Trophoblast cell (in vitro differentiated cells and primary cell): ENCODE measurements around the gene CCDC57.

Experiments
- DNase-seq, 2 donors: peaks; one replicate each; pipeline ENCODE4 v3.0.0-alpha.2; 2016
- H2AFZ ChIP-seq: 2 replicates; pipeline ENCODE4 v1.6.1; 2013; ENCODE audit warnings: low read length, moderate library complexity, mild to moderate bottlenecking; ENCODE audit not compliant: insufficient read depth, poor library complexity
- H2AK5ac ChIP-seq: 2 replicates; pipeline ENCODE4 v1.6.1; 2013; ENCODE audit warnings: mild to moderate bottlenecking, low read length
- H2BK120ac ChIP-seq: 2 replicates; pipeline ENCODE4 v1.6.1; 2013; ENCODE audit warnings: low read length, mild to moderate bottlenecking, moderate library complexity; ENCODE audit not compliant: insufficient read depth, poor library complexity
- H2BK12ac ChIP-seq: 2 replicates; pipeline ENCODE4 v1.6.1; 2013; ENCODE audit warnings: mild to moderate bottlenecking, low read length, moderate library complexity
- H2BK5ac ChIP-seq: 2 replicates; pipeline ENCODE4 v1.6.1; 2013; ENCODE audit warnings: low read length, low read depth, moderate library complexity, mild to moderate bottlenecking; ENCODE audit not compliant: poor library complexity
- H3K14ac ChIP-seq: 2 replicates; pipeline ENCODE4 v1.6.1; 2013; ENCODE audit warnings: mild to moderate bottlenecking, low read length
- H3K18ac ChIP-seq: 2 replicates; pipeline ENCODE4 v1.6.1; 2013; ENCODE audit warnings: mild to moderate bottlenecking, low read length
- H3K23ac ChIP-seq: 2 replicates; pipeline ENCODE4 v1.6.1; 2013; ENCODE audit warnings: low read length
- H3K27ac ChIP-seq: 2 replicates; pipeline ENCODE4 v1.5.1; 2013; ENCODE audit warnings: low read depth, mild to moderate bottlenecking, inconsistent platforms, low read length, moderate library complexity
- H3K27me3 ChIP-seq: 2 replicates; pipeline ENCODE4 v1.6.1; 2013; ENCODE audit warnings: inconsistent platforms, mild to moderate bottlenecking, low read length, moderate library complexity; ENCODE audit not compliant: insufficient read depth
- H3K36me3 ChIP-seq, 2 experiments: 1 replicate in 1 of 2; 2 replicates in 1 of 2; pipeline ENCODE4 v1.6.1; 2013; ENCODE audit warnings: low read length in 2 of 2, mild to moderate bottlenecking in 2 of 2, moderate library complexity in 1 of 2; ENCODE audit not compliant: insufficient read depth in 2 of 2, control insufficient read depth in 1 of 2
- H3K4ac ChIP-seq: 2 replicates; pipeline ENCODE4 v1.6.1; 2013; ENCODE audit warnings: low read depth, mild to moderate bottlenecking, low read length, moderate library complexity
- H3K4me1 ChIP-seq, 2 experiments: 1 replicate in 1 of 2; 2 replicates in 1 of 2; pipeline ENCODE4 v1.6.1; 2013; ENCODE audit warnings: low read length in 2 of 2, mild to moderate bottlenecking in 2 of 2, moderate library complexity in 1 of 2; ENCODE audit not compliant: insufficient read depth in 2 of 2, control insufficient read depth in 1 of 2
- H3K4me2 ChIP-seq: 2 replicates; pipeline ENCODE4 v1.6.1; 2013; ENCODE audit warnings: inconsistent platforms, mild to moderate bottlenecking, low read length, moderate library complexity
- H3K4me3 ChIP-seq: 2 replicates; pipeline ENCODE4 v1.5.1; 2013; ENCODE audit warnings: mild to moderate bottlenecking, low read depth, low read length, inconsistent platforms
- H3K79me1 ChIP-seq: one replicate; pipeline ENCODE4 v1.6.1; 2013; ENCODE audit warnings: low read length
- H3K79me2 ChIP-seq: 2 replicates; pipeline ENCODE4 v1.6.1; 2013; ENCODE audit warnings: low read length, mild to moderate bottlenecking; ENCODE audit not compliant: control insufficient read depth, insufficient read depth, poor library complexity
- H3K9ac ChIP-seq: 2 replicates; pipeline ENCODE4 v1.6.1; 2013; ENCODE audit warnings: mild to moderate bottlenecking, low read length
- H3K9me3 ChIP-seq: 2 replicates; pipeline ENCODE4 v1.6.1; 2013; ENCODE audit warnings: low read depth, mild to moderate bottlenecking, control low read depth, inconsistent platforms, low read length; ENCODE audit not compliant: insufficient read depth
- H4K12ac ChIP-seq: 2 replicates; pipeline ENCODE4 v1.6.1; 2013; ENCODE audit warnings: low read depth, mild to moderate bottlenecking, low read length, moderate library complexity
- H4K8ac ChIP-seq: 2 replicates; pipeline ENCODE4 v1.6.1; 2013; ENCODE audit warnings: low read depth, mild to moderate bottlenecking, low read length, moderate library complexity
- H4K91ac ChIP-seq: one replicate; pipeline ENCODE4 v1.6.1; 2013; ENCODE audit warnings: low read depth, mild to moderate bottlenecking, low read length, moderate library complexity
- WGBS: extraction: QIAGEN DNeasy Blood & Tissue Kit; methylation state at CpG from one replicate; pipeline ENCODE4 v1.1.7; 2013; ENCODE audit warnings: missing lambda C conversion rate; ENCODE audit not compliant: insufficient read length, insufficient coverage; ENCODE audit errors: extremely low coverage; 5-methylcytosine and 5-hydroxymethylcytosine counted together

CCDC57 gene

GRCh38 chr17:82118168-82118814 is 94.4 kb downstream of the CCDC57 start:
- H3K79me2 ChIP-seq = no peaks in the 10 kb centered on the region

GRCh38 chr17:82117139-82118090 is 95.2 kb downstream of the CCDC57 start:
- no peak overlapping the region for H2BK12ac ChIP-seq
- H3K4me3 ChIP-seq = no peak overlapping the region
- no peak overlapping the region for H3K9ac ChIP-seq
- no peak overlapping the region for H2AK5ac ChIP-seq
- H3K27ac ChIP-seq = no peak overlapping the region
- no peak overlapping the region for H4K8ac ChIP-seq
- H3K79me1 ChIP-seq = no peaks in the 10 kb centered on the region
- H2AFZ ChIP-seq = no peak overlapping the region
- no peak overlapping the region for H3K23ac ChIP-seq
- H3K14ac ChIP-seq = no peak overlapping the region
- H3K27me3 ChIP-seq = no peaks in the 10 kb centered on the region
- no peak overlapping the region for H2BK120ac ChIP-seq
- H3K36me3 ChIP-seq = peaks cover 10 to 13% of the 10 kb centered on the region in 2 experiments
- peaks cover 19 to 26% of the 10 kb centered on the region in 2 experiments for H3K4me1 ChIP-seq
- no peaks in the 10 kb centered on the region for H3K9me3 ChIP-seq
- no peak overlapping the region for H3K4me2 ChIP-seq
- H2BK5ac ChIP-seq = no peak overlapping the region
- H3K4ac ChIP-seq = no peak overlapping the region
- H3K18ac ChIP-seq = no peak overlapping the region
- no peak for DNase-seq
- WGBS = no CpG with 5 or more reads among the region's 22 CpGs
- H4K91ac ChIP-seq = no peak overlapping the region
- no peak overlapping the region for H4K12ac ChIP-seq
- H3K79me2 ChIP-seq = no peaks in the 10 kb centered on the region

More at GRCh38 chr17:82118168-82118814, 94.4 kb downstream of the CCDC57 start:
- DNase-seq = no peak
- Histone ChIP-seq H4K12ac (no peak overlapping the region), H4K91ac (no peak overlapping the region), H3K9me3 (no peaks in the 10 kb centered on the region), H2AK5ac (no peak overlapping the region), H3K79me1 (no peaks in the 10 kb centered on the region), H3K4ac (no peak overlapping the region), H2BK120ac (no peak overlapping the region), H3K4me1 (peaks cover 21 to 28% of the 10 kb centered on the region in 2 experiments), H2AFZ (no peak overlapping the region), H3K36me3 (peaks cover 6 to 7% of the 10 kb centered on the region in 2 experiments), H3K4me3 (no peak overlapping the region), H3K27me3 (no peaks in the 10 kb centered on the region), H3K4me2 (no peak overlapping the region), H2BK5ac (no peak overlapping the region), H3K27ac (no peak overlapping the region), H3K18ac (no peak overlapping the region), H3K14ac (no peak overlapping the region), H3K23ac (no peak overlapping the region), H3K9ac (no peak overlapping the region), H4K8ac (no peak overlapping the region), H2BK12ac (no peak overlapping the region)
- no CpG with 5 or more reads among the region's 18 CpGs for WGBS

- H3K27ac ChIP-seq = no peak overlapping the region
- H3K4ac ChIP-seq = no peak overlapping the region
- H2AK5ac ChIP-seq = no peak overlapping the region
- no CpG with 5 or more reads among the region's 6 CpGs for WGBS
- no peaks in the 10 kb centered on the region for H3K27me3 ChIP-seq
- H2AFZ ChIP-seq = no peak overlapping the region
- no peak for DNase-seq
- no peak overlapping the region for H4K91ac ChIP-seq
- H3K4me2 ChIP-seq = no peak overlapping the region
- H2BK120ac ChIP-seq = no peak overlapping the region
- H4K12ac ChIP-seq = no peak overlapping the region
- no peak overlapping the region for H3K18ac ChIP-seq
- H2BK5ac ChIP-seq = no peak overlapping the region
- peaks cover 9 to 15% of the 10 kb centered on the region in 2 experiments for H3K4me1 ChIP-seq
- no peak overlapping the region for H3K14ac ChIP-seq
- no peaks in the 10 kb centered on the region for H3K79me2 ChIP-seq
- no peak overlapping the region for H4K8ac ChIP-seq
- no peak overlapping the region for H3K9ac ChIP-seq
- H3K36me3 ChIP-seq = peaks cover 13 to 14% of the 10 kb centered on the region in 2 experiments
- H3K9me3 ChIP-seq = no peaks in the 10 kb centered on the region
- no peaks in the 10 kb centered on the region for H3K79me1 ChIP-seq
- no peak overlapping the region for H3K4me3 ChIP-seq
- H3K23ac ChIP-seq = no peak overlapping the region
- H2BK12ac ChIP-seq = no peak overlapping the region
Observed at GRCh38 chr17:82116246-82116645, 96.4 kb downstream of the CCDC57 start.

GRCh38 chr17:82114872-82115271 is 97.8 kb downstream of the CCDC57 start:
- no CpG with 5 or more reads among the region's 9 CpGs for WGBS
- Histone ChIP-seq H2AK5ac (no peak overlapping the region), H3K79me1 (no peaks in the 10 kb centered on the region)

More at GRCh38 chr17:82114872-82115271, 97.8 kb downstream of the CCDC57 start:
- no peak overlapping the region for H3K9ac ChIP-seq
- H3K9me3 ChIP-seq = no peaks in the 10 kb centered on the region
- no peaks in the 10 kb centered on the region for H3K27me3 ChIP-seq
- no peak overlapping the region for H3K4me3 ChIP-seq
- H3K18ac ChIP-seq = no peak overlapping the region
- no peak overlapping the region for H3K27ac ChIP-seq
- no peak for DNase-seq
- no peak overlapping the region for H2AFZ ChIP-seq
- no peak overlapping the region for H2BK120ac ChIP-seq
- H2BK12ac ChIP-seq = no peak overlapping the region
- H3K4me2 ChIP-seq = no peak overlapping the region
- H3K4me1 ChIP-seq = peaks cover 7 to 13% of the 10 kb centered on the region in 2 experiments
- H4K91ac ChIP-seq = no peak overlapping the region
- no peak overlapping the region for H4K8ac ChIP-seq
- no peak overlapping the region for H3K23ac ChIP-seq
- H3K36me3 ChIP-seq = peaks cover 13 to 14% of the 10 kb centered on the region in 2 experiments
- H3K79me2 ChIP-seq = no peaks in the 10 kb centered on the region
- H2BK5ac ChIP-seq = no peak overlapping the region
- no peak overlapping the region for H3K14ac ChIP-seq
- H3K4ac ChIP-seq = no peak overlapping the region
- no peak overlapping the region for H4K12ac ChIP-seq
